Bronchial epithelial cell (primary cell): ENCODE measurements around the gene DLGAP1. TPM values are rescaled to one million over a fixed set of nuclear protein-coding genes. Genes with fewer than 3 reads are reported as not detected.
A peak's percentile ranks its signal among the peaks of the same experiment; 100 is the strongest.

ENCODE experiments used
- DNase-seq: peaks from one replicate; pipeline ENCODE4 v3.0.0-alpha.2; 2010; ENCODE audit warnings: low read depth
- FAIRE-seq: peaks from 2 replicates; lab custom pipeline; 2011; peaks lifted over from hg19 to GRCh38; lab: Jason Lieb, UNC
- H3K27me3 ChIP-seq: 2 replicates; pipeline ENCODE4 v1.5.1; 2011; ENCODE audit warnings: low read length; ENCODE audit not compliant: control insufficient read depth, insufficient read depth
- H3K36me3 ChIP-seq: 2 replicates; pipeline ENCODE4 v1.5.1; 2011; ENCODE audit warnings: low read length; ENCODE audit not compliant: control insufficient read depth, insufficient read depth
- H3K4me3 ChIP-seq: 2 replicates; pipeline ENCODE4 v1.5.1; 2011; ENCODE audit warnings: mild to moderate bottlenecking, low read depth, low read length, control low read depth
- CTCF ChIP-seq: IDR thresholded peaks from 2 replicates; pipeline ENCODE4 v1.5.1; 2011; ENCODE audit warnings: mild to moderate bottlenecking, moderate library complexity, low read length, control low read depth, inconsistent platforms; ENCODE audit not compliant: insufficient read depth, severe bottlenecking
- total RNA-seq: library from RNA; depleted of rRNA; stranded (reverse); fragments of >200 nt; gene quantifications from 2 replicates; pipeline ENCODE4 v1.2.1, GENCODE V29; 2014

DLGAP1 gene
- total RNA-seq, 1 donor from 2014 or later: not detected

GRCh38 chr18:3599861-3600260 lies 855.2 kb downstream of the DLGAP1 start:
- H3K4me3 ChIP-seq: no peak overlapping the region
- no peaks in the 10 kb centered on the region for H3K27me3 ChIP-seq
- FAIRE-seq (no peak), DNase-seq (no peak)
- H3K36me3 ChIP-seq: peaks cover 3% of the 10 kb centered on the region
- TF ChIP-seq CTCF: no peak

- Histone ChIP-seq H3K4me3 (no peak overlapping the region), H3K27me3 (no peaks in the 10 kb centered on the region), H3K36me3 (peaks cover 3% of the 10 kb centered on the region)
- DNase-seq (no peak), FAIRE-seq (no peak)
- TF ChIP-seq CTCF: no peak
Measured at GRCh38 chr18:3599195-3599594, 855.9 kb downstream of the DLGAP1 start.

GRCh38 chr18:3598581-3598980 lies 856.5 kb downstream of the DLGAP1 start:
- FAIRE-seq: no peak
- DNase-seq: no peak
- no peak for TF ChIP-seq CTCF

GRCh38 chr18:3597409-3598357 lies 857.4 kb downstream of the DLGAP1 start:
- H3K27me3 ChIP-seq: no peaks in the 10 kb centered on the region
- no peak for TF ChIP-seq CTCF
- H3K4me3 ChIP-seq: no peak overlapping the region
- DNase-seq: no peak
- FAIRE-seq: no peak
- H3K36me3 ChIP-seq: peaks cover 3% of the 10 kb centered on the region

More at GRCh38 chr18:3598581-3598980, 856.5 kb downstream of the DLGAP1 start:
- Histone ChIP-seq H3K4me3 (no peak overlapping the region), H3K36me3 (peaks cover 3% of the 10 kb centered on the region), H3K27me3 (no peaks in the 10 kb centered on the region)

- Histone ChIP-seq H3K4me3 (peak overlapping the region; percentile 2), H3K36me3 (peaks cover 3% of the 10 kb centered on the region), H3K27me3 (no peaks in the 10 kb centered on the region)
- DNase-seq (peak; percentile 44), FAIRE-seq (no peak)
- TF ChIP-seq CTCF: peak; percentile 35
Measured at GRCh38 chr18:3596637-3597384, 858.3 kb downstream of the DLGAP1 start.
